ENCODE data around the gene OPN1SW.

Gene OPN1SW

GRCh38 chr7:128791972-128792327, 16.4 kb upstream of the OPN1SW start:
- Histone ChIP-seq H3K4me3 (ENCODE audit: low read depth, low read length) (peak overlapping the region; percentile 93), H3K9me3 (ENCODE audit: control insufficient read depth, insufficient read depth, low read length) (no peaks in the 10 kb centered on the region), H3K27me3 (ENCODE audit: control insufficient read depth, insufficient read depth, low read length) (peaks cover 2% of the 10 kb centered on the region), H3K4me1 (ENCODE audit: control insufficient read depth, insufficient read depth, low read length) (peaks cover 6% of the 10 kb centered on the region), H3K9ac (ENCODE audit: low read depth, low read length) (peak overlapping the region; percentile 47), H3K36me3 (ENCODE audit: control insufficient read depth, insufficient read depth, low read length) (peaks cover 6% of the 10 kb centered on the region)

GRCh38 chr7:128791121-128791971, 15.8 kb upstream of the OPN1SW start, which contains the start of gene CCDC136:
CCDC136 (plus strand) TSS chr7:128791968; CDS start chr7:128792412, 444 bp downstream.
- H3K9me3 ChIP-seq (ENCODE audit: control insufficient read depth, insufficient read depth, low read length): no peaks in the 10 kb centered on the region
- H3K9ac ChIP-seq (ENCODE audit: low read depth, low read length): peak within 1 kb of the TSS; percentile 47
- peaks cover 5% of the 10 kb centered on the region for H3K36me3 ChIP-seq (ENCODE audit: control insufficient read depth, insufficient read depth, low read length)
- H3K27me3 ChIP-seq (ENCODE audit: control insufficient read depth, insufficient read depth, low read length): peaks cover 2% of the 10 kb centered on the region
- peak within 1 kb of the TSS; percentile 93 for H3K4me3 ChIP-seq (ENCODE audit: low read depth, low read length)
- H3K4me1 ChIP-seq (ENCODE audit: control insufficient read depth, insufficient read depth, low read length): peaks cover 6% of the 10 kb centered on the region

- Histone ChIP-seq H3K36me3 (ENCODE audit: control insufficient read depth, insufficient read depth, low read length) (peaks cover 5% of the 10 kb centered on the region), H3K9me3 (ENCODE audit: control insufficient read depth, insufficient read depth, low read length) (no peaks in the 10 kb centered on the region), H3K27me3 (ENCODE audit: control insufficient read depth, insufficient read depth, low read length) (peaks cover 2% of the 10 kb centered on the region), H3K9ac (ENCODE audit: low read depth, low read length) (no peak overlapping the region), H3K4me3 (ENCODE audit: low read depth, low read length) (peak overlapping the region; percentile 93), H3K4me1 (ENCODE audit: control insufficient read depth, insufficient read depth, low read length) (peaks cover 6% of the 10 kb centered on the region)
Measured at GRCh38 chr7:128790315-128791041, 14.9 kb upstream of the OPN1SW start.

GRCh38 chr7:128788446-128789412, 13.1 kb upstream of the OPN1SW start:
- Histone ChIP-seq H3K4me3 (ENCODE audit: low read depth, low read length) (no peak overlapping the region), H3K9me3 (ENCODE audit: control insufficient read depth, insufficient read depth, low read length) (no peaks in the 10 kb centered on the region), H3K4me1 (ENCODE audit: control insufficient read depth, insufficient read depth, low read length) (peaks cover 7% of the 10 kb centered on the region), H3K27me3 (ENCODE audit: control insufficient read depth, insufficient read depth, low read length) (peaks cover 2% of the 10 kb centered on the region), H3K9ac (ENCODE audit: low read depth, low read length) (no peak overlapping the region), H3K36me3 (ENCODE audit: control insufficient read depth, insufficient read depth, low read length) (peaks cover 2% of the 10 kb centered on the region)

- Histone ChIP-seq H3K4me3 (ENCODE audit: low read depth, low read length) (no peak overlapping the region), H3K9me3 (ENCODE audit: control insufficient read depth, insufficient read depth, low read length) (no peaks in the 10 kb centered on the region), H3K4me1 (ENCODE audit: control insufficient read depth, insufficient read depth, low read length) (peaks cover 10% of the 10 kb centered on the region), H3K9ac (ENCODE audit: low read depth, low read length) (no peak overlapping the region), H3K27me3 (ENCODE audit: control insufficient read depth, insufficient read depth, low read length) (peaks cover 2% of the 10 kb centered on the region), H3K36me3 (ENCODE audit: control insufficient read depth, insufficient read depth, low read length) (no peaks in the 10 kb centered on the region)
Measured at GRCh38 chr7:128785738-128786137, 10.1 kb upstream of the OPN1SW start.

- Histone ChIP-seq H3K9ac (ENCODE audit: low read depth, low read length) (peak overlapping the region; percentile 70), H3K4me1 (ENCODE audit: control insufficient read depth, insufficient read depth, low read length) (peaks cover 9% of the 10 kb centered on the region), H3K27me3 (ENCODE audit: control insufficient read depth, insufficient read depth, low read length) (no peaks in the 10 kb centered on the region), H3K4me3 (ENCODE audit: low read depth, low read length) (peak overlapping the region; percentile 90), H3K36me3 (ENCODE audit: control insufficient read depth, insufficient read depth, low read length) (no peaks in the 10 kb centered on the region), H3K9me3 (ENCODE audit: control insufficient read depth, insufficient read depth, low read length) (no peaks in the 10 kb centered on the region)
Measured at GRCh38 chr7:128783143-128783861, 7.7 kb upstream of the OPN1SW start.

- Histone ChIP-seq H3K4me1 (ENCODE audit: control insufficient read depth, insufficient read depth, low read length) (peaks cover 9% of the 10 kb centered on the region), H3K4me3 (ENCODE audit: low read depth, low read length) (no peak overlapping the region), H3K9me3 (ENCODE audit: control insufficient read depth, insufficient read depth, low read length) (peaks cover 3% of the 10 kb centered on the region), H3K36me3 (ENCODE audit: control insufficient read depth, insufficient read depth, low read length) (no peaks in the 10 kb centered on the region), H3K9ac (ENCODE audit: low read depth, low read length) (no peak overlapping the region), H3K27me3 (ENCODE audit: control insufficient read depth, insufficient read depth, low read length) (no peaks in the 10 kb centered on the region)
Measured at GRCh38 chr7:128781851-128782250, 6.3 kb upstream of the OPN1SW start.

- Histone ChIP-seq H3K9ac (ENCODE audit: low read depth, low read length) (no peak overlapping the region), H3K9me3 (ENCODE audit: control insufficient read depth, insufficient read depth, low read length) (peaks cover 3% of the 10 kb centered on the region), H3K4me1 (ENCODE audit: control insufficient read depth, insufficient read depth, low read length) (peaks cover 9% of the 10 kb centered on the region), H3K36me3 (ENCODE audit: control insufficient read depth, insufficient read depth, low read length) (no peaks in the 10 kb centered on the region), H3K4me3 (ENCODE audit: low read depth, low read length) (no peak overlapping the region), H3K27me3 (ENCODE audit: control insufficient read depth, insufficient read depth, low read length) (no peaks in the 10 kb centered on the region)
Measured at GRCh38 chr7:128781126-128781525, 5.5 kb upstream of the OPN1SW start.

- H3K36me3 ChIP-seq (ENCODE audit: control insufficient read depth, insufficient read depth, low read length): no peaks in the 10 kb centered on the region
- no peaks in the 10 kb centered on the region for H3K27me3 ChIP-seq (ENCODE audit: control insufficient read depth, insufficient read depth, low read length)
- H3K9ac ChIP-seq (ENCODE audit: low read depth, low read length): no peak overlapping the region
- peaks cover 3% of the 10 kb centered on the region for H3K9me3 ChIP-seq (ENCODE audit: control insufficient read depth, insufficient read depth, low read length)
- peaks cover 9% of the 10 kb centered on the region for H3K4me1 ChIP-seq (ENCODE audit: control insufficient read depth, insufficient read depth, low read length)
- H3K4me3 ChIP-seq (ENCODE audit: low read depth, low read length): no peak overlapping the region
Measured at GRCh38 chr7:128778946-128779345, 3.4 kb upstream of the OPN1SW start.

GRCh38 chr7:128777156-128778123, 1.8 kb upstream of the OPN1SW start:
- Histone ChIP-seq H3K9ac (ENCODE audit: low read depth, low read length) (no peak overlapping the region), H3K4me3 (ENCODE audit: low read depth, low read length) (no peak overlapping the region), H3K9me3 (ENCODE audit: control insufficient read depth, insufficient read depth, low read length) (peaks cover 3% of the 10 kb centered on the region), H3K4me1 (ENCODE audit: control insufficient read depth, insufficient read depth, low read length) (peaks cover 1% of the 10 kb centered on the region), H3K36me3 (ENCODE audit: control insufficient read depth, insufficient read depth, low read length) (no peaks in the 10 kb centered on the region), H3K27me3 (ENCODE audit: control insufficient read depth, insufficient read depth, low read length) (no peaks in the 10 kb centered on the region)

All from iPS-15b (cell line).